Measurements from ENCODE around the gene SCN3B.
A peak's percentile ranks its signal among the peaks of the same experiment; 100 is the strongest.

GRCh38 chr11:123590296-123590912 is 64.0 kb downstream of the SCN3B start:
- TF ChIP-seq CTCF (IDR thresholded peaks at IDR 0.05; ENCODE audit: low read depth, low read length, missing input control) = no peak
- no peak for TF ChIP-seq RAD21 (IDR thresholded peaks at IDR 0.05)
- TF ChIP-seq, protein P1, sequence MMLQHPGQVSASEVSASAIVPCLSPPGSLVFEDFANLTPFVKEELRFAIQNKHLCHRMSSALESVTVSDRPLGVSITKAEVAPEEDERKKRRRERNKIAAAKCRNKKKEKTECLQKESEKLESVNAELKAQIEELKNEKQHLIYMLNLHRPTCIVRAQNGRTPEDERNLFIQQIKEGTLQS (IDR thresholded peaks at IDR 0.05) = no peak
- TF ChIP-seq REST (IDR thresholded peaks at IDR 0.05) = no peak
- TF ChIP-seq RXRA (IDR thresholded peaks at IDR 0.05) = peak; percentile 38 to 68
- TF ChIP-seq JUND (IDR thresholded peaks at IDR 0.05) = peak in 1 of 2 donors; percentile 24
- no peak for TF ChIP-seq GABPA (IDR thresholded peaks at IDR 0.05 in 1 of 2, conservative IDR thresholded peaks at IDR 0.05 in 1 of 2)
- TF ChIP-seq YY1 (IDR thresholded peaks at IDR 0.05) = no peak
- no peak for TF ChIP-seq FOXA1 (IDR thresholded peaks at IDR 0.05)
- TF ChIP-seq SP1 (IDR thresholded peaks at IDR 0.05) = peak; percentile 43
- TF ChIP-seq MAX (IDR thresholded peaks at IDR 0.05) = no peak
- TF ChIP-seq, protein P2, sequence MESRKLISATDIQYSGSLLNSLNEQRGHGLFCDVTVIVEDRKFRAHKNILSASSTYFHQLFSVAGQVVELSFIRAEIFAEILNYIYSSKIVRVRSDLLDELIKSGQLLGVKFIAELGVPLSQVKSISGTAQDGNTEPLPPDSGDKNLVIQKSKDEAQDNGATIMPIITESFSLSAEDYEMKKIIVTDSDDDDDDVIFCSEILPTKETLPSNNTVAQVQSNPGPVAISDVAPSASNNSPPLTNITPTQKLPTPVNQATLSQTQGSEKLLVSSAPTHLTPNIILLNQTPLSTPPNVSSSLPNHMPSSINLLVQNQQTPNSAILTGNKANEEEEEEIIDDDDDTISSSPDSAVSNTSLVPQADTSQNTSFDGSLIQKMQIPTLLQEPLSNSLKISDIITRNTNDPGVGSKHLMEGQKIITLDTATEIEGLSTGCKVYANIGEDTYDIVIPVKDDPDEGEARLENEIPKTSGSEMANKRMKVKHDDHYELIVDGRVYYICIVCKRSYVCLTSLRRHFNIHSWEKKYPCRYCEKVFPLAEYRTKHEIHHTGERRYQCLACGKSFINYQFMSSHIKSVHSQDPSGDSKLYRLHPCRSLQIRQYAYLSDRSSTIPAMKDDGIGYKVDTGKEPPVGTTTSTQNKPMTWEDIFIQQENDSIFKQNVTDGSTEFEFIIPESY (IDR thresholded peaks at IDR 0.05) = no peak
- TF ChIP-seq HNF4A (conservative IDR thresholded peaks at IDR 0.05) = no peak
- TF ChIP-seq EGR1 (IDR thresholded peaks at IDR 0.05; ENCODE audit: low read depth in 2 of 2) = no peak

Measured in liver (tissue), 3 donors.